CD4-positive, alpha-beta T cell (primary cell): ENCODE measurements around the gene CHCHD1. TPM values are rescaled to one million over a fixed set of nuclear protein-coding genes. Genes with fewer than 3 reads are reported as not detected.
A peak's percentile ranks its signal among the peaks of the same experiment; 100 is the strongest.

Experiments used
- ATAC-seq: fragments of 200-7000 bp; cut with Tn5 transposase; one replicate; pipeline ENCODE4 v1.10.0; 2022; ENCODE audit warnings: mild to moderate bottlenecking; ENCODE audit not compliant: poor library complexity
- CTCF ChIA-PET: fragments of 350-600 bp; sonication (Branson Sonifier 250); formaldehyde crosslinking; loops from one replicate; lab custom pipeline; 2021; ENCODE audit warnings: antibody characterized with exemption, inconsistent platforms; lab: Charles Lee
- POLR2A ChIA-PET: fragments of 350-600 bp; sonication (Branson Sonifier 250); formaldehyde crosslinking; loops from one replicate; lab custom pipeline; 2021; ENCODE audit warnings: antibody characterized with exemption, inconsistent platforms; lab: Charles Lee
- DNase-seq, 14 experiments: peaks; one replicate each; pipeline ENCODE4 v3.0.0-alpha.2; 2013 to 2020; ENCODE audit warnings: mixed read lengths in 2 of 14
- H3K27ac ChIP-seq, 2 donors: one replicate each; pipeline versions ENCODE4 v1.5.1 to v1.7.0; 2013; ENCODE audit warnings: low read length in 2 of 2, low read depth in 1 of 2, mild to moderate bottlenecking in 1 of 2
- H3K27me3 ChIP-seq, 2 experiments: 1 replicate in 1 of 2; 2 replicates in 1 of 2; pipeline versions ENCODE4 v1.6.1 to v1.7.0; 2013; ENCODE audit warnings: low read length in 2 of 2, control low read depth in 1 of 2, mild to moderate bottlenecking in 1 of 2, moderate library complexity in 1 of 2; ENCODE audit not compliant: insufficient read depth in 2 of 2, control insufficient read depth in 1 of 2
- H3K36me3 ChIP-seq: one replicate; pipeline ENCODE4 v1.6.1; 2013; ENCODE audit warnings: low read length, control low read depth; ENCODE audit not compliant: insufficient read depth
- H3K4me1 ChIP-seq: one replicate; pipeline ENCODE4 v1.6.1; 2013; ENCODE audit warnings: low read length, control low read depth; ENCODE audit not compliant: insufficient read depth
- H3K4me3 ChIP-seq: one replicate; pipeline ENCODE4 v1.5.1; 2013; ENCODE audit warnings: mild to moderate bottlenecking, low read length, moderate library complexity
- H3K9me3 ChIP-seq, 2 experiments: 1 replicate in 1 of 2; 2 replicates in 1 of 2; pipeline versions ENCODE4 v1.6.1 to v1.7.0; 2013; ENCODE audit warnings: low read length in 2 of 2, mild to moderate bottlenecking in 2 of 2, control low read depth in 1 of 2, moderate library complexity in 1 of 2; ENCODE audit not compliant: control insufficient read depth in 1 of 2, insufficient read depth in 1 of 2
- H3K27ac Mint-ChIP-seq: one replicate; pipeline ENCODE4 v1.8.0; 2020; ENCODE audit warnings: mixed read lengths
- H3K27me3 Mint-ChIP-seq: one replicate; pipeline ENCODE4 v1.8.0; 2021; ENCODE audit warnings: mixed read lengths
- H3K36me3 Mint-ChIP-seq: one replicate; pipeline ENCODE4 v1.8.0; 2021; ENCODE audit warnings: low read depth, mixed read lengths
- H3K4me1 Mint-ChIP-seq: one replicate; pipeline ENCODE4 v1.8.0; 2021; ENCODE audit warnings: low read depth, mixed read lengths
- H3K4me3 Mint-ChIP-seq: one replicate; pipeline ENCODE4 v1.8.0; 2020; ENCODE audit warnings: mild to moderate bottlenecking, mixed read lengths
- H3K9me3 Mint-ChIP-seq: one replicate; pipeline ENCODE4 v1.8.0; 2020; ENCODE audit warnings: mixed read lengths
- intact Hi-C, 2 experiments: fragments of 100-400 bp; cut with DNase I in 1 of 2; cut with micrococcal nuclease in 1 of 2; formaldehyde crosslinking; loops; one replicate each; pipeline versions ENCODE4 v1.15.1 to v1.9.0; 2023 to 2025; cut with DNase I, micrococcal nuclease
- total RNA-seq, 174 experiments: library from RNA in 2 of 174; stranded (reverse) in 2 of 174; gene quantifications; one replicate each; pipeline ENCODE4 v1.2.3 and lab custom pipeline; 2021 to 2026
- TF ChIP-seq, protein P1 (sequence below): fragments of 200-600 bp; IDR thresholded peaks from one replicate; pipeline ENCODE4 v1.8.0; 2022; ENCODE audit warnings: antibody characterized with exemption, mild to moderate bottlenecking

The CHCHD1 gene
- total RNA-seq, 2 experiments from 2014 or later = 6.3 to 6.8 TPM

DNA sequence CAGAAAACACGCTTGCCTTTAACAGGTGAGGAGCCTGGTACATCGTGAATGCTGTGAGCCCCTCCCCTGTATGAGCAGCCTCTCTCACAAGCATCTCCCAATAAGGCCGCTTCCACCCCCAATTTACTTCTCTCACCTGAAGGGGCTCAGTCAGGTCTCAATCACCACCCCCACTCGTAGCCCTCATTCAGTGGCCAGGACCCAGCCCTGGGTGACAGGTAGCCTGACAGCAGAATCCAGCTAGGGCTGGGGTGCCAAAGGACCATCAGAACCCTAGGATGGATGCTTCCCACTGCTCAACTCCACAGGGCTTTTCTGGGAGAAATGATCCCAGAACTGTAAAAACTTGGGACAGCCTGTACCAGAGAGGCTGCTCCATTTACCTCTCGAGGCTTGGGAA lies 36.0 kb downstream of the CHCHD1 start:
- no peaks in the 10 kb centered on the region for H3K9me3 Mint-ChIP-seq
- intact Hi-C loops = loop anchor here in 1 of 2 experiments (10.0 kb wide), 1 partner anchor 323 kb away; the partner anchor contains the start of gene PPP3CB
- TF ChIP-seq, protein P1, sequence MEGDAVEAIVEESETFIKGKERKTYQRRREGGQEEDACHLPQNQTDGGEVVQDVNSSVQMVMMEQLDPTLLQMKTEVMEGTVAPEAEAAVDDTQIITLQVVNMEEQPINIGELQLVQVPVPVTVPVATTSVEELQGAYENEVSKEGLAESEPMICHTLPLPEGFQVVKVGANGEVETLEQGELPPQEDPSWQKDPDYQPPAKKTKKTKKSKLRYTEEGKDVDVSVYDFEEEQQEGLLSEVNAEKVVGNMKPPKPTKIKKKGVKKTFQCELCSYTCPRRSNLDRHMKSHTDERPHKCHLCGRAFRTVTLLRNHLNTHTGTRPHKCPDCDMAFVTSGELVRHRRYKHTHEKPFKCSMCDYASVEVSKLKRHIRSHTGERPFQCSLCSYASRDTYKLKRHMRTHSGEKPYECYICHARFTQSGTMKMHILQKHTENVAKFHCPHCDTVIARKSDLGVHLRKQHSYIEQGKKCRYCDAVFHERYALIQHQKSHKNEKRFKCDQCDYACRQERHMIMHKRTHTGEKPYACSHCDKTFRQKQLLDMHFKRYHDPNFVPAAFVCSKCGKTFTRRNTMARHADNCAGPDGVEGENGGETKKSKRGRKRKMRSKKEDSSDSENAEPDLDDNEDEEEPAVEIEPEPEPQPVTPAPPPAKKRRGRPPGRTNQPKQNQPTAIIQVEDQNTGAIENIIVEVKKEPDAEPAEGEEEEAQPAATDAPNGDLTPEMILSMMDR = no peak
- Histone ChIP-seq H3K36me3 (peaks cover 81% of the 10 kb centered on the region), H3K27me3 (no peaks in the 10 kb centered on the region), H3K4me3 (no peak overlapping the region), H3K9me3 (peaks cover 0 to under 1% of the 10 kb centered on the region in 2 experiments), H3K4me1 (peaks cover under 1% of the 10 kb centered on the region), H3K27ac (no peak overlapping the region)
- peaks cover 4% of the 10 kb centered on the region for H3K4me1 Mint-ChIP-seq
- ChIA-PET CTCF (no interaction called here), POLR2A (interaction anchor here (0.9 kb wide), 1 partner anchor 45 kb away, joined by 3 read pairs; no protein-coding TSS in a partner anchor)
- peak overlapping the region; percentile 30 for H3K27ac Mint-ChIP-seq
- no peak overlapping the region for H3K4me3 Mint-ChIP-seq
- peaks cover 77% of the 10 kb centered on the region for H3K36me3 Mint-ChIP-seq
- DNase-seq (no peak), ATAC-seq (no peak)
- H3K27me3 Mint-ChIP-seq = no peaks in the 10 kb centered on the region

DNA sequence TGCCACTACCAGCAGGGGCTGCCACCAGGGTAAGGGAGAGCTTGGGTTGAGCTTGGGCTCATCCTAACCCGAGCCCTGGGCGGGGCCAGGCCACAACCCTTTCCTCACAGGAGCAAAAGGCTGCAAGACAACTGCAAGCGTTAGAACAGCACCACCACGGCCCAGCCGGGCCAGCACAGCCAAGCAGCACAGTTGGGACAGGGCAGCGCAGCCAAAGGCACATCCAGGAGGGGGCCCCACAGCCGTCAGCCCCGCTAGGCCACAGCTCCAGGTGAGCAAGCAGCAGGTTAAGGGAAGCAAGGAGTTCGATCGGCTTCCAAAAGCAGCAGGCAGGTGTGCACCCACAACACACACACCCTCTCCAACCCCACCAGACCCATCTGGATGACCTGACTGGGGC lies 36.6 kb downstream of the CHCHD1 start:
- no peak overlapping the region for H3K27ac ChIP-seq
- no peaks in the 10 kb centered on the region for H3K9me3 Mint-ChIP-seq
- no peaks in the 10 kb centered on the region for H3K4me1 ChIP-seq
- no peak overlapping the region for H3K4me3 Mint-ChIP-seq
- CTCF ChIA-PET = interaction anchor here (1.4 kb wide), 1 partner anchor 61 kb away, joined by 3 read pairs; no protein-coding TSS in a partner anchor
- peaks cover 73% of the 10 kb centered on the region for H3K36me3 Mint-ChIP-seq
- peaks cover 4% of the 10 kb centered on the region for H3K4me1 Mint-ChIP-seq
- H3K27me3 ChIP-seq = no peaks in the 10 kb centered on the region
- DNase-seq (no peak), ATAC-seq (no peak)
- no peaks in the 10 kb centered on the region for H3K9me3 ChIP-seq
- peaks cover 78% of the 10 kb centered on the region for H3K36me3 ChIP-seq
- TF ChIP-seq, protein P1 = no peak
- POLR2A ChIA-PET = interaction anchor here (0.9 kb wide), 1 partner anchor 46 kb away, joined by 3 read pairs; no protein-coding TSS in a partner anchor
- H3K27ac Mint-ChIP-seq = no peak overlapping the region
- H3K27me3 Mint-ChIP-seq = no peaks in the 10 kb centered on the region
- no peak overlapping the region for H3K4me3 ChIP-seq
- intact Hi-C loops = loop anchor here in 1 of 2 experiments (10.0 kb wide), 1 partner anchor 324 kb away; the partner anchor contains the start of gene PPP3CB

DNA sequence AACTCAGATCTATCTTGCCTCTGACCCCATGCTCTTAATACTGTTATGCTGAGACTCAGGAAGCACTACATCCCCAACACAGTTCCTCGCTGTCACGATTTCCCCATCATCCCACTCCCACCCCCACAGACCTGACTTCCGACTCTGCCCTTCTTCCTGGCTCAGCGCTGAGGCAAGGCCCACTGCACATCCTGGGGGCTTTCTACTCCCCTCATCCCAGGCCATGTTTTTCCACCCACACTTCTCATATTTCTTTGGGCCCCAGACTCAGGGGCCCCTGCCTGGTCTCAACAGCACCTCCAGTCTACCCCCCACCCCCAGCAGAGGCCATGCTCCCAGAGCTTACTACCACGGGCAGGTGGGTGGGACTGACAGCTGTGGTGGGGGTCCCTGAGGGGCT lies 37.2 kb downstream of the CHCHD1 start:
- POLR2A ChIA-PET = no interaction called here
- Mint-ChIP-seq H3K9me3 (no peaks in the 10 kb centered on the region), H3K4me3 (no peak overlapping the region), H3K36me3 (peaks cover 74% of the 10 kb centered on the region), H3K27me3 (no peaks in the 10 kb centered on the region), H3K4me1 (no peaks in the 10 kb centered on the region), H3K27ac (no peak overlapping the region)
- Histone ChIP-seq H3K36me3 (peaks cover 79% of the 10 kb centered on the region), H3K4me1 (no peaks in the 10 kb centered on the region), H3K27ac (no peak overlapping the region), H3K27me3 (no peaks in the 10 kb centered on the region), H3K4me3 (no peak overlapping the region), H3K9me3 (no peaks in the 10 kb centered on the region)
- TF ChIP-seq, protein P1 = no peak
- ATAC-seq = no peak
- intact Hi-C loops = loop anchor here in 1 of 2 experiments (10.0 kb wide), 1 partner anchor 324 kb away; the partner anchor contains the start of gene PPP3CB
- CTCF ChIA-PET = interaction anchor here (1.4 kb wide), 1 partner anchor 61 kb away, joined by 3 read pairs; no protein-coding TSS in a partner anchor
- no peak for DNase-seq
